IMR-90 (cell line): ENCODE data around the gene MPC2. TPM values are rescaled to one million over a fixed set of nuclear protein-coding genes. Genes with fewer than 3 reads are reported as not detected.
A peak's percentile ranks its signal among the peaks of the same experiment; 100 is the strongest.

Source experiments
- ATAC-seq: fragments of 200-7000 bp; cut with Tn5 transposase; 2 replicates; pipeline ENCODE4 v1.9.1; 2020; ENCODE audit warnings: low read depth, mild to moderate bottlenecking, moderate library complexity
- BruUV-seq: library from RNA; stranded (reverse); fragments of 400-500 nt; replicated peaks from 2 replicates; lab custom pipeline; 2021; lab: Mats Ljungman, UMichigan
- CTCF ChIA-PET: fragments of 300-600 bp; formaldehyde crosslinking; extraction: SDS; loops from one replicate; lab custom pipeline; 2021; ENCODE audit warnings: antibody characterized with exemption; lab: Yijun Ruan, JAX
- POLR2A ChIA-PET: fragments of 300-600 bp; sonication (Branson Sonifier 250); formaldehyde crosslinking; loops from one replicate; lab custom pipeline; 2022; ENCODE audit warnings: antibody characterized with exemption; ENCODE audit not compliant: unreplicated experiment; lab: Charles Lee
- DNase-seq: peaks from one replicate; pipeline ENCODE4 v3.0.0; 2013
- H2AFZ ChIP-seq: replicated peaks from 2 replicates; pipeline ENCODE3; 2013; ENCODE audit warnings: low read length, mild to moderate bottlenecking; ENCODE audit not compliant: poor library complexity
- H2AK5ac ChIP-seq: 2 replicates; pipeline ENCODE4 v1.6.1; 2013; ENCODE audit warnings: low read depth, low read length, inconsistent platforms
- H2AK9ac ChIP-seq: replicated peaks from 2 replicates; pipeline ENCODE3; 2013; ENCODE audit warnings: mild to moderate bottlenecking, low read depth, low read length, moderate library complexity; ENCODE audit not compliant: poor library complexity
- H2BK120ac ChIP-seq: 2 replicates; pipeline ENCODE4 v1.6.1; 2013; ENCODE audit warnings: low read depth, low read length, inconsistent platforms
- H2BK15ac ChIP-seq: 3 replicates; pipeline ENCODE4 v1.6.1; 2013; ENCODE audit warnings: low read depth, low read length, inconsistent platforms
- H2BK20ac ChIP-seq: 2 replicates; pipeline ENCODE4 v1.6.1; 2013; ENCODE audit warnings: low read depth, mild to moderate bottlenecking, inconsistent platforms, low read length, moderate library complexity
- H2BK5ac ChIP-seq: 2 replicates; pipeline ENCODE4 v1.6.1; 2013; ENCODE audit warnings: mild to moderate bottlenecking, low read depth, low read length, inconsistent platforms; ENCODE audit not compliant: poor library complexity, severe bottlenecking
- H3K14ac ChIP-seq: replicated peaks from 2 replicates; pipeline ENCODE4 v1.6.1; 2013; ENCODE audit warnings: low read depth, low read length, inconsistent platforms
- H3K18ac ChIP-seq: 2 replicates; pipeline ENCODE4 v1.6.1; 2013; ENCODE audit warnings: low read depth, low read length, control low read depth
- H3K23ac ChIP-seq: 2 replicates; pipeline ENCODE4 v1.6.1; 2013; ENCODE audit warnings: low read depth, low read length, inconsistent platforms
- H3K27ac ChIP-seq: 2 replicates; pipeline ENCODE4 v1.5.1; 2013; ENCODE audit warnings: mild to moderate bottlenecking, control low read depth, low read length; ENCODE audit not compliant: insufficient read depth
- H3K27me3 ChIP-seq: 2 replicates; pipeline ENCODE4 v1.6.1; 2013; ENCODE audit warnings: low read length; ENCODE audit not compliant: control insufficient read depth, insufficient read depth
- H3K36me3 ChIP-seq: 2 replicates; pipeline ENCODE4 v1.6.1; 2013; ENCODE audit warnings: low read length, mixed read lengths; ENCODE audit not compliant: control insufficient read depth, insufficient read depth
- H3K4ac ChIP-seq: 2 replicates; pipeline ENCODE4 v1.6.1; 2013; ENCODE audit warnings: low read depth, low read length, inconsistent platforms
- H3K4me1 ChIP-seq: 2 replicates; pipeline ENCODE4 v1.6.1; 2013; ENCODE audit warnings: low read length, mixed read lengths; ENCODE audit not compliant: control insufficient read depth, insufficient read depth
- H3K4me2 ChIP-seq: 2 replicates; pipeline ENCODE4 v1.6.1; 2013; ENCODE audit warnings: low read depth, mild to moderate bottlenecking, control low read depth, low read length, moderate library complexity
- H3K4me3 ChIP-seq: 2 replicates; pipeline ENCODE4 v1.5.1; 2013; ENCODE audit warnings: low read depth, mild to moderate bottlenecking, control low read depth, low read length, moderate library complexity; ENCODE audit not compliant: insufficient read depth
- H3K56ac ChIP-seq: 2 replicates; pipeline ENCODE4 v1.6.1; 2013; ENCODE audit warnings: low read length, inconsistent platforms; ENCODE audit not compliant: insufficient read depth; ENCODE audit errors: extremely low read depth
- H3K79me1 ChIP-seq, 2 experiments: 2 replicates each; pipeline ENCODE4 v1.6.1; 2013; ENCODE audit warnings: low read length in 2 of 2, inconsistent platforms in 1 of 2, low read depth in 1 of 2
- H3K9ac ChIP-seq: 2 replicates; pipeline ENCODE4 v1.6.1; 2013; ENCODE audit warnings: low read depth, low read length, control low read depth
- H3K9me1 ChIP-seq: 2 replicates; pipeline ENCODE4 v1.6.1; 2013; ENCODE audit warnings: low read length, inconsistent platforms; ENCODE audit not compliant: insufficient read depth
- H3K9me3 ChIP-seq: 2 replicates; pipeline ENCODE4 v1.6.1; 2013; ENCODE audit warnings: low read length; ENCODE audit not compliant: control insufficient read depth, insufficient read depth
- H4K20me1 ChIP-seq: 2 replicates; pipeline ENCODE4 v1.6.1; 2013; ENCODE audit warnings: low read length, inconsistent platforms; ENCODE audit not compliant: insufficient read depth
- H4K5ac ChIP-seq: 2 replicates; pipeline ENCODE4 v1.6.1; 2013; ENCODE audit warnings: mild to moderate bottlenecking, low read depth, low read length, control low read depth
- H4K8ac ChIP-seq, 2 experiments: 2 replicates each; pipeline ENCODE4 v1.6.1; 2013; ENCODE audit warnings: low read depth in 2 of 2, low read length in 2 of 2, control low read depth in 1 of 2, inconsistent platforms in 1 of 2
- H4K91ac ChIP-seq: 2 replicates; pipeline ENCODE4 v1.6.1; 2013; ENCODE audit warnings: low read depth, low read length, inconsistent platforms; ENCODE audit not compliant: insufficient read depth
- BHLHE40 ChIP-seq: fragments of 150-350 bp; IDR thresholded peaks from 2 replicates; pipeline ENCODE4 v1.6.1; 2016; ENCODE audit warnings: mild to moderate bottlenecking, low read depth, low read length
- CEBPB ChIP-seq: IDR thresholded peaks from 2 replicates; pipeline ENCODE4 v1.6.1; 2012; ENCODE audit warnings: low read depth, low read length, improper control_type of control experiment
- CHD1 ChIP-seq: IDR thresholded peaks from 2 replicates; pipeline ENCODE4 v1.6.1; 2012; ENCODE audit warnings: low read depth, low read length, improper control_type of control experiment
- FOS ChIP-seq: fragments of 150-350 bp; IDR thresholded peaks from 2 replicates; pipeline ENCODE4 v1.6.1; 2016; ENCODE audit warnings: low read depth, low read length
- MAFK ChIP-seq: IDR thresholded peaks from 2 replicates; pipeline ENCODE4 v1.6.1; 2012; ENCODE audit warnings: low read depth, low read length, improper control_type of control experiment
- MAZ ChIP-seq: IDR thresholded peaks from 2 replicates; pipeline ENCODE4 v1.6.1; 2012; ENCODE audit warnings: low read depth, mild to moderate bottlenecking, low read length, improper control_type of control experiment, moderate library complexity, borderline replicate concordance
- MXI1 ChIP-seq: IDR thresholded peaks from 2 replicates; pipeline ENCODE4 v1.6.1; 2012; ENCODE audit warnings: low read depth, mild to moderate bottlenecking, low read length, moderate library complexity, borderline replicate concordance
- NFE2L2 ChIP-seq: fragments of 150-350 bp; IDR thresholded peaks from 2 replicates; pipeline ENCODE4 v1.6.1; 2016; ENCODE audit warnings: low read depth, mild to moderate bottlenecking, low read length
- POLR2A ChIP-seq: IDR thresholded peaks from 2 replicates; pipeline ENCODE4 v1.6.1; 2012; ENCODE audit warnings: mild to moderate bottlenecking, low read depth, low read length
- RAD21 ChIP-seq: IDR thresholded peaks from 2 replicates; pipeline ENCODE4 v1.6.1; 2012; ENCODE audit warnings: low read length, improper control_type of control experiment
- RFX5 ChIP-seq: IDR thresholded peaks from 2 replicates; pipeline ENCODE4 v1.8.0; 2012; ENCODE audit warnings: low read depth, mild to moderate bottlenecking, low read length, moderate library complexity
- SMC3 ChIP-seq: fragments of 150-350 bp; IDR thresholded peaks from 2 replicates; pipeline ENCODE4 v1.6.1; 2016; ENCODE audit warnings: low read depth, mild to moderate bottlenecking, antibody characterized with exemption, low read length, moderate library complexity
- WGBS, 2 experiments: methylation state at CpG; one replicate each; pipeline versions ENCODE4 v1.1.5 to v1.1.7; 2013; ENCODE audit warnings: missing lambda C conversion rate in 2 of 2; ENCODE audit not compliant: insufficient read length in 1 of 2; ENCODE audit errors: extremely low coverage in 2 of 2; 5-methylcytosine and 5-hydroxymethylcytosine counted together
- dilution Hi-C: fragments of 300-500 bp; cut with HindIII; formaldehyde crosslinking; loops from one replicate; pipeline ENCODE4 v1.14.3; 2018; ENCODE audit warnings: low sequenced_read_pairs; ENCODE audit not compliant: unreplicated experiment
- in situ Hi-C: fragments of 300-500 bp; cut with MboI; formaldehyde crosslinking; loops from 3 replicates; pipeline ENCODE4 v1.14.3; 2019; ENCODE audit warnings: low sequenced_read_pairs, inconsistent platforms, mixed read lengths
- intact Hi-C: fragments of 100-400 bp; cut with micrococcal nuclease; formaldehyde crosslinking; loops from 2 replicates; pipeline ENCODE4 v1.10.0; 2022
- polyA plus RNA-seq, 3 experiments: library from polyadenylated mRNA; depleted of rRNA; stranded (reverse); fragments of >200 nt; gene quantifications; 2 replicates each; pipeline ENCODE4 v1.2.3, GENCODE V29; 2012; ENCODE audit warnings: low replicate concordance in 1 of 3
- total RNA-seq: library from RNA; depleted of rRNA; stranded (reverse); fragments of >200 nt; gene quantifications from 2 replicates; pipeline ENCODE4 v1.2.3, GENCODE V29; 2012
- TF ChIP-seq, protein P1 (sequence below): fragments of 150-350 bp; IDR thresholded peaks from 2 replicates; pipeline ENCODE4 v1.6.1; 2017; ENCODE audit warnings: mild to moderate bottlenecking, antibody characterized with exemption, low read length, low read depth
- TF ChIP-seq, protein P2 (sequence below): fragments of 150-350 bp; IDR thresholded peaks from 2 replicates; pipeline ENCODE4 v1.6.1; 2016; ENCODE audit warnings: low read depth, mild to moderate bottlenecking, low read length, moderate library complexity, borderline replicate concordance

The MPC2 gene
- total and polyA plus RNA-seq, 2 of the 4 experiments (the other 2 are of a cell fraction) = 35.0 to 42.9 TPM

DNA sequence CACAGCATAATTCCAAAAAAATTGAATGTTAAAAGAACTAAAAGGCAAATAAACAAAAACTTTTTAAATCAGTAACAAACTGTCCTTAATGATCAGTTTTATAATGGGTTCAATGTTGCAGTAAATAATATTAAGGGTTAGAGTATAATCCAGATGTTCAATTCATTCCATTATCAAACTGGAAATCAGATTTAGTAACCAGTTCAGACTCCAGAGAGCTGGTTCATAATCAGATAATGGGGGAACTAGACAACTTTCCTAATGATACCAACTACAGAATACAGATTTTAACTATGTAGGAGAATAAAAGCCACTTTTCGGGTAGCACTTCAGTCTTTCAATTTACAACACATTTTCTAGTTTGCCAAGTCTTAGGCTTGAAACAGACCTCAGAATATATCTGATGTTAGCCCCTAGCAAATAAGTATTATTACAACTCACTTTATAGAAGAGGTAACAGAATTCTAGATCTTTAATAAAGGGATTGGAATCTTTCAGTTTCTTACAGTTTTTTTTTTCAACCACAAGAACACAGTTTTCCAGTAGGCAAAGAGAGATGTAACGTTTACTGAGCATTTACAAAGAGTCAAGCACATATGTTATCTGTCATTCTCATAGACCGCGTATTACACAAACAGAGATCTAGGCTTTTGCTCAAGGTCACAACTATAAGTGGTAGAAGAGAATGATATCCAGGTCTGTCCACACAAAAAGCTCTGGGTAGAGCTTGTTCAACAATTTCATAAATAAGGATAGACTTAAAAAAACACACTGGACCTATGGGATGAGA is 2.3 kb downstream of the MPC2 start:
- POLR2A ChIA-PET = no interaction called here
- BruUV-seq = no TSS peak
- TF ChIP-seq SMC3 (no peak), CHD1 (no peak), NFE2L2 (no peak), CEBPB (no peak), MAZ (no peak), POLR2A (no peak), RAD21 (no peak), BHLHE40 (no peak), MXI1 (no peak), MAFK (no peak), RFX5 (no peak), FOS (no peak)
- TF ChIP-seq, protein P1, sequence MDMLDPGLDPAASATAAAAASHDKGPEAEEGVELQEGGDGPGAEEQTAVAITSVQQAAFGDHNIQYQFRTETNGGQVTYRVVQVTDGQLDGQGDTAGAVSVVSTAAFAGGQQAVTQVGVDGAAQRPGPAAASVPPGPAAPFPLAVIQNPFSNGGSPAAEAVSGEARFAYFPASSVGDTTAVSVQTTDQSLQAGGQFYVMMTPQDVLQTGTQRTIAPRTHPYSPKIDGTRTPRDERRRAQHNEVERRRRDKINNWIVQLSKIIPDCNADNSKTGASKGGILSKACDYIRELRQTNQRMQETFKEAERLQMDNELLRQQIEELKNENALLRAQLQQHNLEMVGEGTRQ = no peak
- TF ChIP-seq, protein P2, sequence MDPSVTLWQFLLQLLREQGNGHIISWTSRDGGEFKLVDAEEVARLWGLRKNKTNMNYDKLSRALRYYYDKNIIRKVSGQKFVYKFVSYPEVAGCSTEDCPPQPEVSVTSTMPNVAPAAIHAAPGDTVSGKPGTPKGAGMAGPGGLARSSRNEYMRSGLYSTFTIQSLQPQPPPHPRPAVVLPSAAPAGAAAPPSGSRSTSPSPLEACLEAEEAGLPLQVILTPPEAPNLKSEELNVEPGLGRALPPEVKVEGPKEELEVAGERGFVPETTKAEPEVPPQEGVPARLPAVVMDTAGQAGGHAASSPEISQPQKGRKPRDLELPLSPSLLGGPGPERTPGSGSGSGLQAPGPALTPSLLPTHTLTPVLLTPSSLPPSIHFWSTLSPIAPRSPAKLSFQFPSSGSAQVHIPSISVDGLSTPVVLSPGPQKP = no peak

More for the DNA sequence above, 2.3 kb downstream of the MPC2 start:
- no peaks in the 10 kb centered on the region; the same call in 1 of the 2 replicates for H3K36me3 ChIP-seq
- no peak overlapping the region for H4K91ac ChIP-seq
- intact Hi-C loops (loop anchor here (2.0 to 5.0 kb wide), 5 partner anchors 30 to 293 kb away; partner anchors contain the start of gene SFT2D2), in situ Hi-C loops (no loop called here), dilution Hi-C loops (no loop called here)
- peak overlapping the region; percentile 76 for H3K14ac ChIP-seq
- H2AK5ac ChIP-seq = no peak overlapping the region
- no peak overlapping the region for H4K5ac ChIP-seq
- H2BK120ac ChIP-seq = no peak overlapping the region
- no peaks in the 10 kb centered on the region for H3K9me3 ChIP-seq
- H3K27ac ChIP-seq = peak overlapping the region; percentile 85; the same call in 1 of the 2 replicates
- H3K56ac ChIP-seq = no peak overlapping the region
- no peak overlapping the region for H2BK15ac ChIP-seq
- peak overlapping the region; percentile 95 for H3K4me2 ChIP-seq
- no peak overlapping the region for H2BK20ac ChIP-seq
- H3K9ac ChIP-seq = peak overlapping the region; percentile 90
- no peak overlapping the region; a peak in 1 of 4 replicates for H4K8ac ChIP-seq
- DNase-seq (no peak), ATAC-seq (no peak)
- H3K79me1 ChIP-seq = peaks cover 2 to 34% of the 10 kb centered on the region in 2 experiments; a peak in 2 of 4 replicates
- peak overlapping the region; percentile 58 for H2BK5ac ChIP-seq
- CTCF ChIA-PET = interaction anchor here (2.1 kb wide), 1 partner anchor 148 kb away, joined by 7 read pairs; no protein-coding TSS in a partner anchor
- H4K20me1 ChIP-seq = peaks cover 15% of the 10 kb centered on the region; the same call in 1 of the 2 replicates
- no peak overlapping the region; the same call in 1 of the 2 replicates for H3K4ac ChIP-seq
- no peak overlapping the region for H2AFZ ChIP-seq
- no CpG with 5 or more reads among the region's 4 CpGs for WGBS, 2 experiments
- 0 out of 2 replicates have a peak overlapping the region, but pooled peaks have one; percentile 5 for H3K18ac ChIP-seq
- no peak overlapping the region for H2AK9ac ChIP-seq
- no peaks in the 10 kb centered on the region for H3K27me3 ChIP-seq
- H3K9me1 ChIP-seq = no peaks in the 10 kb centered on the region
- no peaks in the 10 kb centered on the region for H3K4me1 ChIP-seq
- H3K23ac ChIP-seq = peak overlapping the region; percentile 17; the same call in 1 of the 2 replicates
- H3K4me3 ChIP-seq = peak overlapping the region; percentile 98
